Measurements from ENCODE around the gene HOXA4. TPM values are rescaled to one million over a fixed set of nuclear protein-coding genes. Genes with fewer than 3 reads are reported as not detected.
A peak's percentile ranks its signal among the peaks of the same experiment; 100 is the strongest.

HOXA4 gene
- total and polyA plus RNA-seq, 10 of the 15 experiments (the other 5 are each of a cell fraction or from before 2014, with no cell fraction given), result 0.07 TPM; not detected in 9

DNA sequence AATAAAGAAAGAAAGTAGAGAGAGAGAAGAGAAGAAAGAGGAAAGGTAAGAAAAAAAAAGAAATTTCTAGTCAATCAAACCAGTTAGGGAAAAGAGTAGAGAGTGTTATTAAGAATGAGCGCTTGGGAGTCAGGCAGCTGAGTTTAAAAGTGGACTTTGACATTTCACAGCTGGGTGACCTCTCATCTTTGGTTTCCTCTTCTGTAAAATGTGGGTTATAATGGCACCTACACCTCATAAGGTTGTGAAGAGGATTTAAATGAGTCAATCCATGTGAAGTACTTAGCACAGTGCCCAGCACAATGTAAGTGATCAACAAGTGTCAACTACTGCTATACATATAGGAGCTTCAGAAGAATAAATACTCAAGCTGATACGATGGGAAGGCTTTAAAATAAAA is 46.9 kb downstream of the HOXA4 start (continued):
- TF ChIP-seq BHLHE40 (IDR thresholded peaks at IDR 0.05; ENCODE audit: borderline replicate concordance in 1 of 2, low read depth in 2 of 2, low read length in 1 of 2) (peak in 1 of 2 experiments; percentile 56; a peak in 1 of 4 replicates), ATF7 (IDR thresholded peaks at IDR 0.05; ENCODE audit: low read depth) (peak; percentile 44; the same call in 1 of the 2 replicates), PAX5 (IDR thresholded peaks at IDR 0.05; ENCODE audit: borderline replicate concordance, low read depth, low read length) (no peak), SMAD1 (IDR thresholded peaks at IDR 0.05; ENCODE audit: low read depth, partially characterized antibody) (no peak), NR2F1 (conservative IDR thresholded peaks at IDR 0.05) (peak; percentile 96), CBX5 (IDR thresholded peaks at IDR 0.05; ENCODE audit: low read depth) (no peak), ZNF24 (IDR thresholded peaks at IDR 0.05) (peak; percentile 88), IKZF2 (IDR thresholded peaks at IDR 0.05) (peak; percentile 46 to 67; a peak in 2 of 4 replicates), GABPA (IDR thresholded peaks at IDR 0.05; ENCODE audit: low read depth) (no peak), CBFB (IDR thresholded peaks at IDR 0.05; ENCODE audit: low read depth) (no peak), SMAD5 (IDR thresholded peaks at IDR 0.05; ENCODE audit: low read depth) (no peak), EP300 (IDR thresholded peaks at IDR 0.05; ENCODE audit: borderline replicate concordance in 1 of 2, control insufficient read depth in 1 of 2, low read depth in 2 of 2, low read length in 2 of 2) (peak in 1 of 2 experiments; percentile 51; a peak in 1 of 4 replicates)
- TF ChIP-seq, protein P1, sequence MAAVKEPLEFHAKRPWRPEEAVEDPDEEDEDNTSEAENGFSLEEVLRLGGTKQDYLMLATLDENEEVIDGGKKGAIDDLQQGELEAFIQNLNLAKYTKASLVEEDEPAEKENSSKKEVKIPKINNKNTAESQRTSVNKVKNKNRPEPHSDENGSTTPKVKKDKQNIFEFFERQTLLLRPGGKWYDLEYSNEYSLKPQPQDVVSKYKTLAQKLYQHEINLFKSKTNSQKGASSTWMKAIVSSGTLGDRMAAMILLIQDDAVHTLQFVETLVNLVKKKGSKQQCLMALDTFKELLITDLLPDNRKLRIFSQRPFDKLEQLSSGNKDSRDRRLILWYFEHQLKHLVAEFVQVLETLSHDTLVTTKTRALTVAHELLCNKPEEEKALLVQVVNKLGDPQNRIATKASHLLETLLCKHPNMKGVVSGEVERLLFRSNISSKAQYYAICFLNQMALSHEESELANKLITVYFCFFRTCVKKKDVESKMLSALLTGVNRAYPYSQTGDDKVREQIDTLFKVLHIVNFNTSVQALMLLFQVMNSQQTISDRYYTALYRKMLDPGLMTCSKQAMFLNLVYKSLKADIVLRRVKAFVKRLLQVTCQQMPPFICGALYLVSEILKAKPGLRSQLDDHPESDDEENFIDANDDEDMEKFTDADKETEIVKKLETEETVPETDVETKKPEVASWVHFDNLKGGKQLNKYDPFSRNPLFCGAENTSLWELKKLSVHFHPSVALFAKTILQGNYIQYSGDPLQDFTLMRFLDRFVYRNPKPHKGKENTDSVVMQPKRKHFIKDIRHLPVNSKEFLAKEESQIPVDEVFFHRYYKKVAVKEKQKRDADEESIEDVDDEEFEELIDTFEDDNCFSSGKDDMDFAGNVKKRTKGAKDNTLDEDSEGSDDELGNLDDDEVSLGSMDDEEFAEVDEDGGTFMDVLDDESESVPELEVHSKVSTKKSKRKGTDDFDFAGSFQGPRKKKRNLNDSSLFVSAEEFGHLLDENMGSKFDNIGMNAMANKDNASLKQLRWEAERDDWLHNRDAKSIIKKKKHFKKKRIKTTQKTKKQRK (IDR thresholded peaks at IDR 0.05; ENCODE audit: low read depth, low read length), result no peak
- TF ChIP-seq, protein P2, sequence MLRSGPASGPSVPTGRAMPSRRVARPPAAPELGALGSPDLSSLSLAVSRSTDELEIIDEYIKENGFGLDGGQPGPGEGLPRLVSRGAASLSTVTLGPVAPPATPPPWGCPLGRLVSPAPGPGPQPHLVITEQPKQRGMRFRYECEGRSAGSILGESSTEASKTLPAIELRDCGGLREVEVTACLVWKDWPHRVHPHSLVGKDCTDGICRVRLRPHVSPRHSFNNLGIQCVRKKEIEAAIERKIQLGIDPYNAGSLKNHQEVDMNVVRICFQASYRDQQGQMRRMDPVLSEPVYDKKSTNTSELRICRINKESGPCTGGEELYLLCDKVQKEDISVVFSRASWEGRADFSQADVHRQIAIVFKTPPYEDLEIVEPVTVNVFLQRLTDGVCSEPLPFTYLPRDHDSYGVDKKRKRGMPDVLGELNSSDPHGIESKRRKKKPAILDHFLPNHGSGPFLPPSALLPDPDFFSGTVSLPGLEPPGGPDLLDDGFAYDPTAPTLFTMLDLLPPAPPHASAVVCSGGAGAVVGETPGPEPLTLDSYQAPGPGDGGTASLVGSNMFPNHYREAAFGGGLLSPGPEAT (IDR thresholded peaks at IDR 0.05; ENCODE audit: low read depth), result 0 out of 2 replicates have a peak, but pooled peaks have one; percentile 23
- TF ChIP-seq, protein P3, sequence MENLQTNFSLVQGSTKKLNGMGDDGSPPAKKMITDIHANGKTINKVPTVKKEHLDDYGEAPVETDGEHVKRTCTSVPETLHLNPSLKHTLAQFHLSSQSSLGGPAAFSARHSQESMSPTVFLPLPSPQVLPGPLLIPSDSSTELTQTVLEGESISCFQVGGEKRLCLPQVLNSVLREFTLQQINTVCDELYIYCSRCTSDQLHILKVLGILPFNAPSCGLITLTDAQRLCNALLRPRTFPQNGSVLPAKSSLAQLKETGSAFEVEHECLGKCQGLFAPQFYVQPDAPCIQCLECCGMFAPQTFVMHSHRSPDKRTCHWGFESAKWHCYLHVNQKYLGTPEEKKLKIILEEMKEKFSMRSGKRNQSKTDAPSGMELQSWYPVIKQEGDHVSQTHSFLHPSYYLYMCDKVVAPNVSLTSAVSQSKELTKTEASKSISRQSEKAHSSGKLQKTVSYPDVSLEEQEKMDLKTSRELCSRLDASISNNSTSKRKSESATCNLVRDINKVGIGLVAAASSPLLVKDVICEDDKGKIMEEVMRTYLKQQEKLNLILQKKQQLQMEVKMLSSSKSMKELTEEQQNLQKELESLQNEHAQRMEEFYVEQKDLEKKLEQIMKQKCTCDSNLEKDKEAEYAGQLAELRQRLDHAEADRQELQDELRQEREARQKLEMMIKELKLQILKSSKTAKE (IDR thresholded peaks at IDR 0.05; ENCODE audit: low read depth, poor library complexity, severe bottlenecking), result no peak
